Keratinocyte (primary cell): ENCODE results near the gene ZNF594. TPM values are rescaled to one million over a fixed set of nuclear protein-coding genes. Genes with fewer than 3 reads are reported as not detected.
"Not testable (repeated sequence)": the region's sequence is repeated elsewhere in the genome, so short reads cannot be mapped to it uniquely, and the experiment has no call there.

Experiments used
- DNase-seq: peaks from one replicate; pipeline ENCODE4 v3.0.0-alpha.2; 2011; ENCODE audit warnings: low read depth, missing footprints, low spot score
- FAIRE-seq: peaks from 2 replicates; lab custom pipeline; 2011; peaks lifted over from hg19 to GRCh38; lab: Jason Lieb, UNC
- H2AFZ ChIP-seq: 2 replicates; pipeline ENCODE4 v1.6.0; 2012; ENCODE audit warnings: low read length, control low read depth, inconsistent platforms; ENCODE audit not compliant: control insufficient read depth
- H3K27ac ChIP-seq: 2 replicates; pipeline ENCODE4 v1.5.1; 2011; ENCODE audit warnings: low read length; ENCODE audit not compliant: control insufficient read depth, insufficient read depth
- H3K27me3 ChIP-seq: 3 replicates; pipeline ENCODE4 v1.6.0; 2011; ENCODE audit warnings: low read length; ENCODE audit not compliant: control insufficient read depth, insufficient read depth; ENCODE audit errors: extremely low read depth
- H3K36me3 ChIP-seq, 2 experiments: 2 replicates in 1 of 2; 3 replicates in 1 of 2; pipeline ENCODE4 v1.5.1; 2011; ENCODE audit warnings: low read length in 2 of 2, mild to moderate bottlenecking in 1 of 2; ENCODE audit not compliant: control insufficient read depth in 2 of 2, insufficient read depth in 2 of 2; ENCODE audit errors: extremely low read depth in 1 of 2
- H3K4me1 ChIP-seq: 3 replicates; pipeline ENCODE4 v1.5.1; 2011; ENCODE audit warnings: low read length; ENCODE audit not compliant: control insufficient read depth, insufficient read depth; ENCODE audit errors: extremely low read depth
- H3K4me2 ChIP-seq: 3 replicates; pipeline ENCODE4 v1.6.0; 2011; ENCODE audit warnings: low read depth, low read length; ENCODE audit not compliant: control insufficient read depth, insufficient read depth; ENCODE audit errors: extremely low read depth
- H3K4me3 ChIP-seq, 3 experiments: fragments of 200-600 bp in 1 of 3; sonication (generic) in 1 of 3; 2 replicates in 2 of 3; 3 replicates in 1 of 3; pipeline ENCODE4 v1.5.1; 2011 to 2016; ENCODE audit warnings: low read length in 3 of 3, mild to moderate bottlenecking in 3 of 3, control low read depth in 2 of 3, inconsistent platforms in 1 of 3, low read depth in 1 of 3, mixed read lengths in 1 of 3, mixed run types in 1 of 3, moderate library complexity in 1 of 3; ENCODE audit not compliant: control insufficient read depth in 2 of 3, insufficient read depth in 2 of 3; ENCODE audit errors: extremely low read depth in 1 of 3
- H3K79me2 ChIP-seq: 2 replicates; pipeline ENCODE4 v1.6.0; 2012; ENCODE audit warnings: low read length; ENCODE audit not compliant: control insufficient read depth, insufficient read depth
- H3K9ac ChIP-seq: 3 replicates; pipeline ENCODE4 v1.6.0; 2011; ENCODE audit warnings: low read length; ENCODE audit not compliant: control insufficient read depth, insufficient read depth; ENCODE audit errors: extremely low read depth
- H3K9me1 ChIP-seq: 3 replicates; pipeline ENCODE4 v1.6.0; 2011; ENCODE audit warnings: low read length; ENCODE audit not compliant: control insufficient read depth, insufficient read depth; ENCODE audit errors: extremely low read depth
- H3K9me3 ChIP-seq: 2 replicates; pipeline ENCODE4 v1.5.1; 2012; ENCODE audit warnings: low read depth, low read length; ENCODE audit not compliant: control insufficient read depth
- H4K20me1 ChIP-seq: 3 replicates; pipeline ENCODE4 v1.6.0; 2011; ENCODE audit warnings: low read length; ENCODE audit not compliant: control insufficient read depth, insufficient read depth; ENCODE audit errors: extremely low read depth
- CTCF ChIP-seq, 3 experiments: IDR thresholded peaks in 1 of 3; conservative IDR thresholded peaks in 1 of 3; optimal IDR thresholded peaks in 1 of 3; 2 replicates in 2 of 3; 3 replicates in 1 of 3; pipeline versions ENCODE3 to v1.5.1; 2011; ENCODE audit warnings: low read length in 3 of 3, mild to moderate bottlenecking in 3 of 3, moderate library complexity in 2 of 3, control low read depth in 1 of 3, inconsistent platforms in 1 of 3; ENCODE audit not compliant: insufficient read depth in 2 of 3; ENCODE audit errors: extremely low read depth in 1 of 3
- EZH2 ChIP-seq: IDR thresholded peaks from one replicate; pipeline ENCODE4 v1.6.1; 2012; ENCODE audit warnings: inconsistent platforms, mild to moderate bottlenecking, low read length, moderate library complexity
- dilution Hi-C: fragments of 300-500 bp; cut with MboI; formaldehyde crosslinking; loops from one replicate; pipeline ENCODE4 v1.7.0; 2020; ENCODE audit warnings: low sequenced_read_pairs; ENCODE audit not compliant: extremely low pct_ligation_motif_present
- polyA plus RNA-seq, 5 experiments: library from polyadenylated mRNA; depleted of rRNA in 3 of 5; stranded (reverse) in 3 of 5; stranded (forward) in 1 of 5; unstranded in 1 of 5; fragments of >200 nt; gene quantifications; 1 replicate in 1 of 5; 2 replicates in 3 of 5; 3 replicates in 1 of 5; pipeline versions ENCODE4 v1.2.1 to v1.2.3, GENCODE V29; 2011 to 2012; ENCODE audit warnings: missing spikeins in 2 of 5, low read depth in 1 of 5, low replicate concordance in 1 of 5

The ZNF594 gene
- polyA plus RNA-seq, 1 donor (not counting 4 experiments of a cell fraction or from before 2014, with no cell fraction given): 2.1 TPM

GRCh38 chr17:5142877-5143276 lies 48.8 kb downstream of the ZNF594 start:
- H3K27ac ChIP-seq, H3K4me1 ChIP-seq, FAIRE-seq, H3K79me2 ChIP-seq, H4K20me1 ChIP-seq, H3K4me3 ChIP-seq, H3K9me3 ChIP-seq, DNase-seq, H2AFZ ChIP-seq, dilution Hi-C loops, H3K9ac ChIP-seq, H3K36me3 ChIP-seq, H3K4me2 ChIP-seq, H3K9me1 ChIP-seq, H3K27me3 ChIP-seq: not testable (repeated sequence)

- Histone ChIP-seq H2AFZ (no peak overlapping the region), H3K4me3 (no peak overlapping the region), H3K27ac (no peak overlapping the region), H3K9me3 (no peaks in the 10 kb centered on the region), H3K4me2 (no peak overlapping the region), H3K36me3 (no peaks in the 10 kb centered on the region), H3K9me1 (no peaks in the 10 kb centered on the region), H3K4me1 (no peaks in the 10 kb centered on the region), H4K20me1 (no peaks in the 10 kb centered on the region), H3K9ac (no peak overlapping the region), H3K27me3 (no peaks in the 10 kb centered on the region), H3K79me2 (no peaks in the 10 kb centered on the region)
- dilution Hi-C loops: no loop called here
- FAIRE-seq (no peak), DNase-seq (no peak)
- no peak for TF ChIP-seq CTCF (optimal IDR thresholded peaks at IDR 0.05 in 1 of 3, IDR thresholded peaks at IDR 0.05 in 1 of 3, conservative IDR thresholded peaks at IDR 0.05 in 1 of 3; ENCODE audit: extremely low read depth in 1 of 3, insufficient read depth in 2 of 3, low read length in 3 of 3)
- no peak for TF ChIP-seq EZH2
Measured at GRCh38 chr17:5139458-5139732, 52.3 kb downstream of the ZNF594 start.

GRCh38 chr17:5138616-5139457 lies 52.8 kb downstream of the ZNF594 start:
- no peaks in the 10 kb centered on the region for H3K27me3 ChIP-seq
- no peaks in the 10 kb centered on the region for H3K79me2 ChIP-seq
- DNase-seq (no peak), FAIRE-seq (no peak)
- no peaks in the 10 kb centered on the region for H3K9me1 ChIP-seq
- H3K36me3 ChIP-seq: no peaks in the 10 kb centered on the region
- no peak overlapping the region for H2AFZ ChIP-seq
- H3K9ac ChIP-seq: no peak overlapping the region
- H3K4me3 ChIP-seq: no peak overlapping the region
- H3K4me1 ChIP-seq: no peaks in the 10 kb centered on the region
- no peak overlapping the region for H3K4me2 ChIP-seq
- H3K27ac ChIP-seq: no peak overlapping the region
- TF ChIP-seq EZH2: no peak
- no peak for TF ChIP-seq CTCF (optimal IDR thresholded peaks at IDR 0.05 in 1 of 3, IDR thresholded peaks at IDR 0.05 in 1 of 3, conservative IDR thresholded peaks at IDR 0.05 in 1 of 3; ENCODE audit: extremely low read depth in 1 of 3, insufficient read depth in 2 of 3, low read length in 3 of 3)
- H3K9me3 ChIP-seq: no peaks in the 10 kb centered on the region
- dilution Hi-C loops: no loop called here
- H4K20me1 ChIP-seq: no peaks in the 10 kb centered on the region

GRCh38 chr17:5138198-5138544 lies 53.5 kb downstream of the ZNF594 start:
- H4K20me1 ChIP-seq, H3K9me3 ChIP-seq, dilution Hi-C loops, FAIRE-seq, DNase-seq, H3K4me2 ChIP-seq, H3K79me2 ChIP-seq, H3K27me3 ChIP-seq, H2AFZ ChIP-seq, H3K9me1 ChIP-seq, H3K4me1 ChIP-seq, H3K27ac ChIP-seq, H3K4me3 ChIP-seq, H3K9ac ChIP-seq, H3K36me3 ChIP-seq: not testable (repeated sequence)
